ENCODE data around the gene SPPL3. TPM values are rescaled to one million over a fixed set of nuclear protein-coding genes. Genes with fewer than 3 reads are reported as not detected.

SPPL3 gene
- total RNA-seq, 1 experiment from 2014 or later, result 51.1 TPM

- ChIA-PET CTCF (no interaction called here), POLR2A (no interaction called here)
- no peaks in the 10 kb centered on the region for H3K27me3 ChIP-seq (ENCODE audit: control insufficient read depth, insufficient read depth, low read length)
- in situ Hi-C loops (cut with HindIII; ENCODE audit: low pct_unique_long_range_greater_than_20kb, low sequenced_read_pairs), result no loop called here
- ATAC-seq (no peak), DNase-seq (ENCODE audit: low read depth, low spot score) (no peak)
- H3K4me1 ChIP-seq (ENCODE audit: control insufficient read depth, insufficient read depth, low read length), result no peaks in the 10 kb centered on the region
- intact Hi-C loops (cut with micrococcal nuclease; ENCODE audit: unreplicated experiment), result no loop called here
- H3K36me3 ChIP-seq (ENCODE audit: control insufficient read depth, insufficient read depth, low read length), result peaks cover 18% of the 10 kb centered on the region
- no TSS peak for BruUV-seq (replicated peaks)
- H3K4me3 ChIP-seq (ENCODE audit: low read depth in 2 of 2, low read length in 2 of 2), result no peak overlapping the region
- TF ChIP-seq REST (IDR thresholded peaks at IDR 0.05; ENCODE audit: insufficient read depth in 1 of 2, low read depth in 2 of 2, low read length in 1 of 2), result no peak
- no peak for TF ChIP-seq TCF7L2 (IDR thresholded peaks at IDR 0.05; ENCODE audit: low read depth, low read length)
- TF ChIP-seq SIN3A (IDR thresholded peaks at IDR 0.05; ENCODE audit: borderline replicate concordance, insufficient read depth, low read depth, low read length), result no peak
- TF ChIP-seq POLR2AphosphoS5 (IDR thresholded peaks at IDR 0.05; ENCODE audit: low read depth, low read length), result no peak
- no peak for TF ChIP-seq CTCF (IDR thresholded peaks at IDR 0.05)
- H3K27ac ChIP-seq (ENCODE audit: low read length), result no peak overlapping the region
- H3K9me3 ChIP-seq (ENCODE audit: control insufficient read depth, insufficient read depth, low read depth, low read length), result no peaks in the 10 kb centered on the region
These were observed 184.5 kb downstream of the SPPL3 start for GRCh38 chr12:120719496-120720233.

GRCh38 chr12:120719072-120719471, 185.1 kb downstream of the SPPL3 start:
- POLR2A ChIA-PET, result no interaction called here
- in situ Hi-C loops (cut with HindIII; ENCODE audit: low pct_unique_long_range_greater_than_20kb, low sequenced_read_pairs), result no loop called here
- H3K27ac ChIP-seq (ENCODE audit: low read length), result no peak overlapping the region
- CTCF ChIA-PET, result no interaction called here
- BruUV-seq (replicated peaks), result no TSS peak
- peaks cover 22% of the 10 kb centered on the region for H3K36me3 ChIP-seq (ENCODE audit: control insufficient read depth, insufficient read depth, low read length)
- H3K4me3 ChIP-seq (ENCODE audit: low read depth in 2 of 2, low read length in 2 of 2), result no peak overlapping the region
- H3K27me3 ChIP-seq (ENCODE audit: control insufficient read depth, insufficient read depth, low read length), result no peaks in the 10 kb centered on the region
- DNase-seq (ENCODE audit: low read depth, low spot score), result no peak
- no peaks in the 10 kb centered on the region for H3K4me1 ChIP-seq (ENCODE audit: control insufficient read depth, insufficient read depth, low read length)
- no peaks in the 10 kb centered on the region for H3K9me3 ChIP-seq (ENCODE audit: control insufficient read depth, insufficient read depth, low read depth, low read length)
- TF ChIP-seq TCF7L2 (IDR thresholded peaks at IDR 0.05; ENCODE audit: low read depth, low read length) (no peak), POLR2AphosphoS5 (IDR thresholded peaks at IDR 0.05; ENCODE audit: low read depth, low read length) (no peak), SIN3A (IDR thresholded peaks at IDR 0.05; ENCODE audit: borderline replicate concordance, insufficient read depth, low read depth, low read length) (no peak), REST (IDR thresholded peaks at IDR 0.05; ENCODE audit: insufficient read depth in 1 of 2, low read depth in 2 of 2, low read length in 1 of 2) (no peak), CTCF (IDR thresholded peaks at IDR 0.05) (no peak)
- no peak for ATAC-seq
- intact Hi-C loops (cut with micrococcal nuclease; ENCODE audit: unreplicated experiment), result no loop called here
